Mesothelial cell of epicardium (in vitro differentiated cells): ENCODE data around the gene SLC35E3. TPM values are rescaled to one million over a fixed set of nuclear protein-coding genes. Genes with fewer than 3 reads are reported as not detected.

ENCODE experiments used
- DNase-seq, 2 experiments: peaks; one replicate each; pipeline ENCODE4 v3.0.0; 2021; ENCODE audit warnings: low spot score in 2 of 2; ENCODE audit not compliant: unreplicated experiment in 2 of 2
- H3K27ac Mint-ChIP-seq: 2 replicates; pipeline ENCODE4 v1.8.0; 2021; ENCODE audit warnings: mixed read lengths
- H3K27me3 Mint-ChIP-seq: 2 replicates; pipeline ENCODE4 v1.8.0; 2021; ENCODE audit warnings: low read depth, mixed read lengths
- H3K36me3 Mint-ChIP-seq: 2 replicates; pipeline ENCODE4 v1.8.0; 2021; ENCODE audit warnings: mixed read lengths
- H3K4me1 Mint-ChIP-seq: 2 replicates; pipeline ENCODE4 v1.8.0; 2021; ENCODE audit warnings: mixed read lengths
- H3K4me3 Mint-ChIP-seq: 2 replicates; pipeline ENCODE4 v1.8.0; 2021; ENCODE audit warnings: mild to moderate bottlenecking, moderate library complexity, mixed read lengths
- H3K9me3 Mint-ChIP-seq: 2 replicates; pipeline ENCODE4 v1.8.0; 2021; ENCODE audit warnings: mixed read lengths
- total RNA-seq: library from RNA; stranded (reverse); gene quantifications from 3 replicates; pipeline ENCODE4 v1.2.1, GENCODE V29; 2021
- TF ChIP-seq, protein P1 (sequence below): fragments of 200-600 bp; sonication (generic); IDR thresholded peaks from one replicate; pipeline ENCODE4 v1.5.0; 2021; ENCODE audit warnings: antibody characterized with exemption; ENCODE audit not compliant: unreplicated experiment

Gene SLC35E3
- total RNA-seq, 1 donor from 2014 or later, result 12.3 TPM

DNA sequence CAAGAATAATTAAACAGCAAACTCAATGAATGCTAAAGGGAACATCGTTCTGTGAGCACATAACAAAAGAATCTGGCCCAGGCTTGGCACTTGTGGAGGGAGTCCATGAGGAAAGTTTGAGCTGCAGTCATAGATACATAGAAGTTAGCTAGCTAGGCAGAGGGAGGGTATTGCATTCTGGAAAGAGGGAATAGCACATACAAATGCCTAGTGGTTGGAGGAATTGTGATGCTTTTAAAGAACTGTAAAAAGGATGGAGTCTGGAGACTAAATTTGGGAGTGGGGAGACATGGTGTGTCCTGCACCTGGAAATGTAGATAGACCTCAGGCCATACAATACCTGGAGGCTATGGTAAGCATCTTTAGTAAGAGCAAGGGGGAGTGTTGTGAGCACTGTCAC is 24.0 kb downstream of the SLC35E3 start:
- no peaks in the 10 kb centered on the region for H3K9me3 Mint-ChIP-seq
- no peaks in the 10 kb centered on the region for H3K27me3 Mint-ChIP-seq
- DNase-seq, result no peak
- TF ChIP-seq, protein P1, sequence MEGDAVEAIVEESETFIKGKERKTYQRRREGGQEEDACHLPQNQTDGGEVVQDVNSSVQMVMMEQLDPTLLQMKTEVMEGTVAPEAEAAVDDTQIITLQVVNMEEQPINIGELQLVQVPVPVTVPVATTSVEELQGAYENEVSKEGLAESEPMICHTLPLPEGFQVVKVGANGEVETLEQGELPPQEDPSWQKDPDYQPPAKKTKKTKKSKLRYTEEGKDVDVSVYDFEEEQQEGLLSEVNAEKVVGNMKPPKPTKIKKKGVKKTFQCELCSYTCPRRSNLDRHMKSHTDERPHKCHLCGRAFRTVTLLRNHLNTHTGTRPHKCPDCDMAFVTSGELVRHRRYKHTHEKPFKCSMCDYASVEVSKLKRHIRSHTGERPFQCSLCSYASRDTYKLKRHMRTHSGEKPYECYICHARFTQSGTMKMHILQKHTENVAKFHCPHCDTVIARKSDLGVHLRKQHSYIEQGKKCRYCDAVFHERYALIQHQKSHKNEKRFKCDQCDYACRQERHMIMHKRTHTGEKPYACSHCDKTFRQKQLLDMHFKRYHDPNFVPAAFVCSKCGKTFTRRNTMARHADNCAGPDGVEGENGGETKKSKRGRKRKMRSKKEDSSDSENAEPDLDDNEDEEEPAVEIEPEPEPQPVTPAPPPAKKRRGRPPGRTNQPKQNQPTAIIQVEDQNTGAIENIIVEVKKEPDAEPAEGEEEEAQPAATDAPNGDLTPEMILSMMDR, result no peak
- no peak overlapping the region for H3K27ac Mint-ChIP-seq
- no peak overlapping the region for H3K4me3 Mint-ChIP-seq
- H3K36me3 Mint-ChIP-seq, result no peaks in the 10 kb centered on the region
- H3K4me1 Mint-ChIP-seq, result no peaks in the 10 kb centered on the region

DNA sequence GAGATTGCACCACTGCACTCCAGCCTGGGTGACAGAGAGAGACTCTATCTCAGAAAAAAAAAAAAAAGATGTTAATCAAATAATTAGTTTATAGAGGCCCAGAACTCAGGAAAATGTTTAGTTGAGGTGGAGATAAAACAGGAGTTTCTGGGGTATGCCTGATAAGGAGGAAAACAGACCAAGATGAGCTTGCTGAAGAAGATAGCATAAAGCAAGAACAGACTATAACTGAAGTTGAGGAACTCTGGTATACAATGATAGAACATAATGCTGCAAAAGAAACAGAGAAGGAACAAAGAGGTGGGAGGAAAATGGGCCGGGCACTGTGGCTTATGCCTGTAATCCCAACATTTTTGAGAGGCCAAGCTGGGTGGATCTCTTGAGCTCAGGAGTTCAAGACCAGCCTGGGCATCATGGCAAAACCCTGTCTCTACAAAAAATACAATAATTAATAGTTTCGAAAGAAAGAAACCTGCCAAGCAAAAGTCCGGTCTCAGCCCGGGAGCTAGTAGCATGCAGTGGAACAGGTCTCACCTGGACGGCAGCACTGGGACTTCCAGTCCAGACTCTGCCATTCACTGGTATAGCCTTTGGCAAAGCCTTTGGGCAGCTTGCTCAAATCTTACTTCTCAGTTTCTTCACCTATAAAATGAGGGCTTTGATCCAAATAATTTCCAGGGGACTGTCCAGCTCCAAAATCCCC is 25.4 kb downstream of the SLC35E3 start:
- Mint-ChIP-seq H3K36me3 (no peaks in the 10 kb centered on the region), H3K9me3 (no peaks in the 10 kb centered on the region), H3K4me3 (no peak overlapping the region), H3K27me3 (no peaks in the 10 kb centered on the region), H3K27ac (no peak overlapping the region), H3K4me1 (no peaks in the 10 kb centered on the region)
- no peak for DNase-seq
- TF ChIP-seq, protein P1, result no peak

DNA sequence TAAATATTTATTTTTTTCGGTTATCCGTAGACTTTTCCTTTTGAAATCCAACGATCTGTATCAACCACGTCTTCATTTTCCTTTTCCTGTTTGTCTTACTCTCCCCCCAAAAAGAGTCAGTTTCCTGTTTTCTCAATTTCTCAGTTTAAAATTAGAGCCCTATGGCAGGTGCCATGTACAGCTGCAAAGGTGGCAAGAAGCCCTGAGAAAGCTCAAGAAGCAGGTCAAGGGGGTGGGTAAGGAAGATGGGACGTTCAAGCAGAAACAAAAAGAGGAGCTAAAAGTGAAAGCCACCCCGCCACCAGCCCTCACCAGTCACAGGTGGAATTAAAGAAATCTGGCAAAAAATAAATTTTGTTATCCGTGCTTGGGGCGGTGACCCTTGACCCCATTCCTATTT is 26.7 kb downstream of the SLC35E3 start:
- Mint-ChIP-seq H3K9me3 (no peaks in the 10 kb centered on the region), H3K27me3 (no peaks in the 10 kb centered on the region), H3K27ac (no peak overlapping the region), H3K4me1 (no peaks in the 10 kb centered on the region), H3K4me3 (no peak overlapping the region), H3K36me3 (no peaks in the 10 kb centered on the region)
- TF ChIP-seq, protein P1, result no peak
- no peak for DNase-seq

DNA sequence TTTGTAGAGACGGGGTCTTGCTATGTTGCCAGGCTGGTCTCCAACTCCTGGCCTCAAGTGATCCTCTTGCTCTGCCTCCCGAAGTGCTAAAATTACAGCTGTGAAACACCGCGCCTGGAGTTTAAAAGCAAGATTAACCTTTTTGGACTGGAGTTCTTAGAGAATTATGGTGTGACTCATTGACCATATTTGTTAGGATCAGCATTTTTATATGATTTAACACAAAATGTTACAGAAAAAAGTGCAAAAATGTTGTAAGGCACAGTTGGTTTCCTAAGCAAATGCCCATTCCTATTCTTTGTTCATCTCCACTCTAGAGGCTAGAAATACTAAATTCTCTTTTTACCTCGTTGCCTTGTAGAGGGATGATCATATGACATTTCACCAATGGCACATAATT is 27.6 kb downstream of the SLC35E3 start:
- no peaks in the 10 kb centered on the region for H3K9me3 Mint-ChIP-seq
- no peak overlapping the region for H3K27ac Mint-ChIP-seq
- no peaks in the 10 kb centered on the region for H3K4me1 Mint-ChIP-seq
- no peak overlapping the region for H3K4me3 Mint-ChIP-seq
- no peak for DNase-seq
- no peaks in the 10 kb centered on the region for H3K27me3 Mint-ChIP-seq
- no peaks in the 10 kb centered on the region for H3K36me3 Mint-ChIP-seq
- TF ChIP-seq, protein P1, result no peak

GRCh38 chr12:68775121-68775630 is 29.2 kb downstream of the SLC35E3 start:
- DNase-seq, result no peak
- TF ChIP-seq, protein P1, result no peak
- no peaks in the 10 kb centered on the region for H3K9me3 Mint-ChIP-seq
- H3K27me3 Mint-ChIP-seq, result no peaks in the 10 kb centered on the region
- no peak overlapping the region for H3K4me3 Mint-ChIP-seq
- H3K27ac Mint-ChIP-seq, result no peak overlapping the region
- H3K36me3 Mint-ChIP-seq, result no peaks in the 10 kb centered on the region
- H3K4me1 Mint-ChIP-seq, result no peaks in the 10 kb centered on the region
